Measurements from ENCODE around the gene FRMD5. TPM values are rescaled to one million over a fixed set of nuclear protein-coding genes. Genes with fewer than 3 reads are reported as not detected.
"Not testable (repeated sequence)": the region's sequence is repeated elsewhere in the genome, so short reads cannot be mapped to it uniquely, and the experiment has no call there.

Gene FRMD5
- total RNA-seq, 1 experiment from 2014 or later = 3.9 TPM

GRCh38 chr15:44033894-44034293, 161.2 kb downstream of the FRMD5 start:
- TF ChIP-seq, protein P1, sequence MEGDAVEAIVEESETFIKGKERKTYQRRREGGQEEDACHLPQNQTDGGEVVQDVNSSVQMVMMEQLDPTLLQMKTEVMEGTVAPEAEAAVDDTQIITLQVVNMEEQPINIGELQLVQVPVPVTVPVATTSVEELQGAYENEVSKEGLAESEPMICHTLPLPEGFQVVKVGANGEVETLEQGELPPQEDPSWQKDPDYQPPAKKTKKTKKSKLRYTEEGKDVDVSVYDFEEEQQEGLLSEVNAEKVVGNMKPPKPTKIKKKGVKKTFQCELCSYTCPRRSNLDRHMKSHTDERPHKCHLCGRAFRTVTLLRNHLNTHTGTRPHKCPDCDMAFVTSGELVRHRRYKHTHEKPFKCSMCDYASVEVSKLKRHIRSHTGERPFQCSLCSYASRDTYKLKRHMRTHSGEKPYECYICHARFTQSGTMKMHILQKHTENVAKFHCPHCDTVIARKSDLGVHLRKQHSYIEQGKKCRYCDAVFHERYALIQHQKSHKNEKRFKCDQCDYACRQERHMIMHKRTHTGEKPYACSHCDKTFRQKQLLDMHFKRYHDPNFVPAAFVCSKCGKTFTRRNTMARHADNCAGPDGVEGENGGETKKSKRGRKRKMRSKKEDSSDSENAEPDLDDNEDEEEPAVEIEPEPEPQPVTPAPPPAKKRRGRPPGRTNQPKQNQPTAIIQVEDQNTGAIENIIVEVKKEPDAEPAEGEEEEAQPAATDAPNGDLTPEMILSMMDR (conservative IDR thresholded peaks at IDR 0.05) = no peak
- Histone ChIP-seq H4K5ac (ENCODE audit: insufficient read length, low read depth, low read length) (no peak overlapping the region), H3K18ac (ENCODE audit: insufficient read length, low read depth, low read length) (no peak overlapping the region), H3K14ac (ENCODE audit: insufficient read depth, low read length) (no peak overlapping the region), H3K23ac (ENCODE audit: insufficient read length, low read depth, low read length) (no peak overlapping the region), H2AFZ (ENCODE audit: low read length) (no peak overlapping the region), H3K27me3 (ENCODE audit: insufficient read depth, low read length) (no peaks in the 10 kb centered on the region), H2BK20ac (ENCODE audit: low read depth, low read length, poor library complexity, severe bottlenecking) (no peak overlapping the region), H2BK12ac (ENCODE audit: insufficient read length, low read depth, low read length) (no peak overlapping the region), H3K23me2 (ENCODE audit: insufficient read length, low read depth, low read length, poor library complexity, severe bottlenecking) (no peaks in the 10 kb centered on the region), H4K20me1 (ENCODE audit: control insufficient read depth, insufficient read depth, insufficient read length) (no peaks in the 10 kb centered on the region), H4K8ac (replicated peaks; ENCODE audit: insufficient read length, low read depth, low read length) (no peak overlapping the region), H2BK120ac (ENCODE audit: low read depth, low read length, poor library complexity, severe bottlenecking) (no peak overlapping the region), H4K91ac (ENCODE audit: insufficient read length, low read depth, low read length) (no peak overlapping the region), H3K9ac (ENCODE audit: extremely low read depth, insufficient read length, low read length) (no peak overlapping the region), H3K4me2 (ENCODE audit: insufficient read depth, insufficient read length, low read length) (no peak overlapping the region), H2BK5ac (ENCODE audit: insufficient read length, low read length) (no peak overlapping the region), H3K79me2 (ENCODE audit: insufficient read depth, low read length) (no peaks in the 10 kb centered on the region), H2BK15ac (ENCODE audit: low read depth, low read length) (no peak overlapping the region), H3K27ac (ENCODE audit: insufficient read length, low read depth, low read length) (no peak overlapping the region), H3K9me3 (ENCODE audit: control insufficient read depth, low read depth, low read length) (no peaks in the 10 kb centered on the region), H3K79me1 (ENCODE audit: insufficient read depth, low read depth, low read length, poor library complexity, severe bottlenecking) (no peaks in the 10 kb centered on the region), H3K56ac (ENCODE audit: insufficient read length, low read depth, low read length) (no peak overlapping the region), H3K4ac (ENCODE audit: low read depth, low read length) (no peak overlapping the region), H3T11ph (ENCODE audit: low read length) (no peak overlapping the region), H2AK5ac (ENCODE audit: insufficient read length, low read length) (no peak overlapping the region), H3K4me1 (ENCODE audit: insufficient read depth, low read length) (no peaks in the 10 kb centered on the region; the same call in 1 of the 2 replicates)
- Mint-ChIP-seq H3K27ac (no peak overlapping the region), H3K4me3 (no peak overlapping the region), H3K9me3 (0 out of 5 replicates have a peak, but pooled peaks cover 0 to 2% of the 10 kb centered on the region in 2 experiments), H3K36me3 (ENCODE audit: insufficient read depth in 1 of 3, low read depth in 3 of 3) (no peaks in the 10 kb centered on the region; a peak in 1 of 7 replicates), H3K4me1 (peaks cover 14 to 22% of the 10 kb centered on the region in 2 experiments), H3K27me3 (ENCODE audit: low read depth) (no peaks in the 10 kb centered on the region; the same call in 1 of the 2 replicates)
- WGBS (ENCODE audit: extremely low coverage, insufficient read length, low lambda C conversion rate) = no CpG with 5 or more reads among the region's 1 CpG
- no peak for DNase-seq

GRCh38 chr15:44032820-44033219, 162.3 kb downstream of the FRMD5 start:
- H3K56ac ChIP-seq (ENCODE audit: insufficient read length, low read depth, low read length); DNase-seq; H2AFZ ChIP-seq (ENCODE audit: low read length); H3K27me3 Mint-ChIP-seq (ENCODE audit: low read depth); H3K9ac ChIP-seq (ENCODE audit: extremely low read depth, insufficient read length, low read length); H4K91ac ChIP-seq (ENCODE audit: insufficient read length, low read depth, low read length); H3K36me3 Mint-ChIP-seq (ENCODE audit: insufficient read depth in 1 of 3, low read depth in 3 of 3); H2BK120ac ChIP-seq (ENCODE audit: low read depth, low read length, poor library complexity, severe bottlenecking); H3T11ph ChIP-seq (ENCODE audit: low read length); H3K79me1 ChIP-seq (ENCODE audit: insufficient read depth, low read depth, low read length, poor library complexity, severe bottlenecking); H3K9me3 Mint-ChIP-seq; H3K79me2 ChIP-seq (ENCODE audit: insufficient read depth, low read length); H4K5ac ChIP-seq (ENCODE audit: insufficient read length, low read depth, low read length); H3K4me2 ChIP-seq (ENCODE audit: insufficient read depth, insufficient read length, low read length); H3K4me3 Mint-ChIP-seq; H3K23me2 ChIP-seq (ENCODE audit: insufficient read length, low read depth, low read length, poor library complexity, severe bottlenecking); H3K4me1 ChIP-seq (ENCODE audit: insufficient read depth, low read length); H2BK5ac ChIP-seq (ENCODE audit: insufficient read length, low read length); H3K18ac ChIP-seq (ENCODE audit: insufficient read length, low read depth, low read length); H3K27ac Mint-ChIP-seq; H3K27me3 ChIP-seq (ENCODE audit: insufficient read depth, low read length); H3K4ac ChIP-seq (ENCODE audit: low read depth, low read length); H4K8ac ChIP-seq (replicated peaks; ENCODE audit: insufficient read length, low read depth, low read length); H3K23ac ChIP-seq (ENCODE audit: insufficient read length, low read depth, low read length); H2BK20ac ChIP-seq (ENCODE audit: low read depth, low read length, poor library complexity, severe bottlenecking); H2AK5ac ChIP-seq (ENCODE audit: insufficient read length, low read length); H2BK15ac ChIP-seq (ENCODE audit: low read depth, low read length); H3K14ac ChIP-seq (ENCODE audit: insufficient read depth, low read length); H2BK12ac ChIP-seq (ENCODE audit: insufficient read length, low read depth, low read length); H4K20me1 ChIP-seq (ENCODE audit: control insufficient read depth, insufficient read depth, insufficient read length); H3K27ac ChIP-seq (ENCODE audit: insufficient read length, low read depth, low read length); H3K9me3 ChIP-seq (ENCODE audit: control insufficient read depth, low read depth, low read length): not testable (repeated sequence)
- H3K4me1 Mint-ChIP-seq = peaks cover 16 to 19% of the 10 kb centered on the region in 2 experiments
